Measurements from ENCODE around the gene APOBEC3B. TPM values are rescaled to one million over a fixed set of nuclear protein-coding genes. Genes with fewer than 3 reads are reported as not detected.

The APOBEC3B gene
- total RNA-seq (2022; extraction: Qiagen RNA extraction), result 25.9 to 31.3 TPM (median 28.2 TPM) in 5 replicates

GRCh38 chr22:38981992-38982927 lies at the start of gene APOBEC3B:
Gene APOBEC3B (plus strand): TSS chr22:38982347. CDS start chr22:38982454, 107 bp downstream.

GRCh38 chr22:38957046-38957770 lies 24.9 kb upstream of the APOBEC3B start, which contains the start of gene APOBEC3A:
Gene APOBEC3A (plus strand): TSS chr22:38957609. CDS start chr22:38957692, 83 bp downstream.

GRCh38 chr22:39013942-39014722 lies 32.0 kb downstream of the APOBEC3B start, which contains the start of gene APOBEC3C:
Gene APOBEC3C (plus strand): TSS chr22:39014257. CDS start chr22:39014363, 106 bp downstream.

GRCh38 chr22:39040538-39041296 lies 58.6 kb downstream of the APOBEC3B start, which contains the start of gene APOBEC3F:
Gene APOBEC3F (plus strand): TSS chr22:39040864. CDS start chr22:39040961, 97 bp downstream.

Other genes with a start within 250 kb of the APOBEC3B start
- gene SUN2, start 226.3 kb upstream of the APOBEC3B start, total RNA-seq (2022; extraction: Qiagen RNA extraction), result 29.7 to 43.0 TPM (median 39.7 TPM) in 5 replicates
- 7.4 to 11.1 TPM (median 10.8 TPM) in 5 replicates for gene DNAL4, start 188.2 kb upstream of the APOBEC3B start, total RNA-seq (2022; extraction: Qiagen RNA extraction)
- 7.9 to 10.1 TPM (median 8.9 TPM) in 5 replicates for gene NPTXR, start 138.3 kb upstream of the APOBEC3B start, total RNA-seq (2022; extraction: Qiagen RNA extraction)
- 24.8 to 27.3 TPM (median 27.1 TPM) in 5 replicates for gene CBX6, start 110.1 kb upstream of the APOBEC3B start, total RNA-seq (2022; extraction: Qiagen RNA extraction)
- 0.10 TPM in 1 of 5 replicates, not detected in the others for gene APOBEC3A, start 24.7 kb upstream of the APOBEC3B start, total RNA-seq (2022; extraction: Qiagen RNA extraction)
- gene APOBEC3C, start 31.9 kb downstream of the APOBEC3B start, total RNA-seq (2022; extraction: Qiagen RNA extraction), result 25.3 to 27.0 TPM (median 26.3 TPM) in 5 replicates
- 0.08 to 0.50 TPM (median 0.15 TPM) in 5 replicates for gene APOBEC3D, start 38.8 kb downstream of the APOBEC3B start, total RNA-seq (2022; extraction: Qiagen RNA extraction)
- 1.6 to 2.4 TPM (median 2.2 TPM) in 5 replicates for gene APOBEC3F, start 58.5 kb downstream of the APOBEC3B start, total RNA-seq (2022; extraction: Qiagen RNA extraction)
- gene APOBEC3G, start 94.9 kb downstream of the APOBEC3B start, total RNA-seq (2022; extraction: Qiagen RNA extraction), result 0.06 to 0.09 TPM (median 0.07 TPM) in 3 of 5 replicates, not detected in the others
- 0.22 to 0.64 TPM (median 0.30 TPM) in 5 replicates for gene APOBEC3H, start 114.9 kb downstream of the APOBEC3B start, total RNA-seq (2022; extraction: Qiagen RNA extraction)
- 0.92 to 1.4 TPM (median 1.1 TPM) in 5 replicates for gene CBX7, start 170.3 kb downstream of the APOBEC3B start, total RNA-seq (2022; extraction: Qiagen RNA extraction)

Measured in A549 treated with AZD2906 at 1 μM for 4 hours (cell line).